Amniotic epithelial cell (primary cell): ENCODE data around the gene KANSL1.
"Not testable (repeated sequence)": the region's sequence is repeated elsewhere in the genome, so short reads cannot be mapped to it uniquely, and the experiment has no call there.

Source experiments
- DNase-seq: peaks from one replicate; pipeline ENCODE4 v3.0.0-alpha.2; 2010; ENCODE audit warnings: low read depth

KANSL1 gene

DNA sequence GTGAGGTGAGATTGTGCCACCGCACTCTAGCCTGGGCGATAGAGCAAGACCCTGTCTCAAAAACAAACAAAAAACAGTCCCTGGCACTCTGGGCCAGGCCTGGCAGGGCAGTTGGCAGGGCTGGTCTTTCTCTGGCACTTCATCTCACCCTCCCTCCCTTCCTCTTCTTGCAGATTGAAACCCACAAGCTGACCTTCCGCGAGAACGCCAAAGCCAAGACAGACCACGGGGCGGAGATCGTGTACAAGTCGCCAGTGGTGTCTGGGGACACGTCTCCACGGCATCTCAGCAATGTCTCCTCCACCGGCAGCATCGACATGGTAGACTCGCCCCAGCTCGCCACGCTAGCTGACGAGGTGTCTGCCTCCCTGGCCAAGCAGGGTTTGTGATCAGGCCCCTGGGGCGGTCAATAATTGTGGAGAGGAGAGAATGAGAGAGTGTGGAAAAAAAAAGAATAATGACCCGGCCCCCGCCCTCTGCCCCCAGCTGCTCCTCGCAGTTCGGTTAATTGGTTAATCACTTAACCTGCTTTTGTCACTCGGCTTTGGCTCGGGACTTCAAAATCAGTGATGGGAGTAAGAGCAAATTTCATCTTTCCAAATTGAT lies 169.3 kb downstream of the KANSL1 start:
- DNase-seq: no peak

DNA sequence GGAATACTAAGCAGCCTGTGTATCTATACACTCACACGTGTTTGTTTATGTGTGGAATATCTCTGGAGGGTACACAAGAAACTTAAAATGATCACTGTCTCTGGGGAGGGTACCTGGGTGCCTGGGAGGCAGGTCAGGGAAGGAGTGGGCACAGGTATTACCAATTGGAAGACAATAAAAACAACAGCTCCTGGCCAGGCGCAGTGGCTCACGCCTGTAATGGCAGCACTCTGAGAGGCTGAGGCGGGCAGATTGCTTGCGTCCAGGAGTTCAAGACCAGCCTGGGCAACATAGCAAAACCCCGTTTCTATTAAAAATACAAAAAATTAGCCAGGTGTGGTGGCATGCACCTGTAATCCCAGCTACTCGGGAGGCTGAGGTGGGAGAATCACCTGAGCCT lies 169.9 kb downstream of the KANSL1 start:
- not testable (repeated sequence) for DNase-seq

DNA sequence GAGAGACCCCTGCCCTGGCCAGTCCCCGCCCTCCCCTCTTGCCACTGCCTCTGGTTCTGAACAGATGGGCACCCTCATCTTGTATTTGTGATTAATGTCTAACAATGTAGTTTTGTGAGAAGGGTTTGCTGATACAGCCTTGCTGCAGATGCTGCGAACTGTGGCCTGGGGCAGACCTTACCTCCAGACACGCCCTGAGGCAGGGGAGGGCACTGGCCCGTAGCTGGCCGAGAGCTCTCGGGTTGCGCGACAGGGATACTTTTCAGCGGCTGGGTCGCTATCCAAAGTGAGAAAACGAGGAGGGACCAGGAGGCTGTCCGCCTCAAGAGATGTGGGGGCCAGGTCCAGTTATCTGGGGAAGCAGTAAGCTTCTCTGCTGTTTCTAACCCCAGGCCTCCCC lies 172.2 kb downstream of the KANSL1 start:
- DNase-seq: no peak

- no peak for DNase-seq
Measured at GRCh38 chr17:46020023-46020761, 173.0 kb downstream of the KANSL1 start.

DNA sequence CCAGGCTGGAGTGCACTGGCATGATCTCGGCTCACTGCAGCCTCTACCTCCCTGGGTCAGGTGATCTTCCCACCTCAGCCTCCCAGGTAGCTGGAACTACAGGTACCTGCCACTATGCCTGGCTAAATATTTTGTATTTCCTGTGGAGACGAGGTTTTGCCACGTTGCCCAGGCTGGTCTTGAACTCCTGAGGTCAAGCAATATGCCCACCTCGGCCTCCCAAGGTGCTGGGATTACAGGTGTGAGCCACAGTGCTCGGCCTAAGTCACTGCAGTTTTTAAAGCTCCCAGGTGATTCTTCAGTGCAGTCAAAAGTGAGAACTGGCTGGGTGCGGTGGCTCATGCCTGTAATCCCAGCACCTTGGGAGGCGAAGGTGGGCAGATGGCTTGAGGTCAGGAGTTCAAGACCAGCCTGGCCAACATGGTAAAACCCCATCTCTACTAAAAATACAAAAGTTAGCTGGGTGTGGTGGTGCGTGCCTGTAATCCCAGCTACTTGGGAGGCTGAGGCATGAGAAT lies 173.8 kb downstream of the KANSL1 start:
- not testable (repeated sequence) for DNase-seq

GRCh38 chr17:46013502-46014165 lies 179.6 kb downstream of the KANSL1 start:
- DNase-seq: no peak

DNA sequence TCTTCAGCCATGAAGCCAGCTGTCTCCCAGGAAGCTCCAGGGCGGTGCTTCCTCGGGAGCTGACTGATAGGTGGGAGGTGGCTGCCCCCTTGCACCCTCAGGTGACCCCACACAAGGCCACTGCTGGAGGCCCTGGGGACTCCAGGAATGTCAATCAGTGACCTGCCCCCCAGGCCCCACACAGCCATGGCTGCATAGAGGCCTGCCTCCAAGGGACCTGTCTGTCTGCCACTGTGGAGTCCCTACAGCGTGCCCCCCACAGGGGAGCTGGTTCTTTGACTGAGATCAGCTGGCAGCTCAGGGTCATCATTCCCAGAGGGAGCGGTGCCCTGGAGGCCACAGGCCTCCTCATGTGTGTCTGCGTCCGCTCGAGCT lies 180.1 kb downstream of the KANSL1 start:
- DNase-seq: no peak

GRCh38 chr17:46012506-46013079 lies 180.6 kb downstream of the KANSL1 start:
- no peak for DNase-seq

DNA sequence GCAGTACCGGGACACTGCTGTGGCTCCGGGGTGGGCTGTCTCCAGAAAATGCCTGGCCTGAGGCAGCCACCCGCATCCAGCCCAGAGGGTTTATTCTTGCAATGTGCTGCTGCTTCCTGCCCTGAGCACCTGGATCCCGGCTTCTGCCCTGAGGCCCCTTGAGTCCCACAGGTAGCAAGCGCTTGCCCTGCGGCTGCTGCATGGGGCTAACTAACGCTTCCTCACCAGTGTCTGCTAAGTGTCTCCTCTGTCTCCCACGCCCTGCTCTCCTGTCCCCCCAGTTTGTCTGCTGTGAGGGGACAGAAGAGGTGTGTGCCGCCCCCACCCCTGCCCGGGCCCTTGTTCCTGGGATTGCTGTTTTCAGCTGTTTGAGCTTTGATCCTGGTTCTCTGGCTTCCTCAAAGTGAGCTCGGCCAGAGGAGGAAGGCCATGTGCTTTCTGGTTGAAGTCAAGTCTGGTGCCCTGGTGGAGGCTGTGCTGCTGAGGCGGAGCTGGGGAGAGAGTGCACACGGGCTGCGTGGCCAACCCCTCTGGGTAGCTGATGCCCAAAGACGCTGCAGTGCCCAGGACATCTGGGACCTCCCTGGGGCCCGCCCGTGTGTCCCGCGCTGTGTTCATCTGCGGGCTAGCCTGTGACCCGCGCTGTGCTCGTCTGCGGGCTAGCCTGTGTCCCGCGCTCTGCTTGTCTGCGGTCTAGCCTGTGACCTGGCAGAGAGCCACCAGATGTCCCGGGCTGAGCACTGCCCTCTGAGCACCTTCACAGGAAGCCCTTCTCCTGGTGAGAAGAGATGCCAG lies 181.3 kb downstream of the KANSL1 start:
- DNase-seq: no peak

- no peak for DNase-seq
Measured at GRCh38 chr17:46010597-46011186, 182.5 kb downstream of the KANSL1 start.

GRCh38 chr17:46009681-46010596 lies 183.3 kb downstream of the KANSL1 start:
- DNase-seq: no peak

DNA sequence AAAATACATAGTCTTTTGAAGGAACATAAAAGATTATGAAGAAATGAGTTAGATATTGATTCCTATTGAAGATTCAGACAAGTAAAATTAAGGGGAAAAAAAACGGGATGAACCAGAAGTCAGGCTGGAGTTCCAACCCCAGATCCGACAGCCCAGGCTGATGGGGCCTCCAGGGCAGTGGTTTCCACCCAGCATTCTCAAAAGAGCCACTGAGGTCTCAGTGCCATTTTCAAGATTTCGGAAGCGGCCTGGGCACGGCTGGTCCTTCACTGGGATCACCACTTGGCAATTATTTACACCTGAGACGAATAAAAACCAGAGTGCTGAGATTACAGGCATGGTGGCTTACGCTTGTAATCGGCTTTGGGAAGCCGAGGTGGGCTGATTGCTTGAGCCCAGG lies 184.6 kb downstream of the KANSL1 start:
- DNase-seq: no peak

DNA sequence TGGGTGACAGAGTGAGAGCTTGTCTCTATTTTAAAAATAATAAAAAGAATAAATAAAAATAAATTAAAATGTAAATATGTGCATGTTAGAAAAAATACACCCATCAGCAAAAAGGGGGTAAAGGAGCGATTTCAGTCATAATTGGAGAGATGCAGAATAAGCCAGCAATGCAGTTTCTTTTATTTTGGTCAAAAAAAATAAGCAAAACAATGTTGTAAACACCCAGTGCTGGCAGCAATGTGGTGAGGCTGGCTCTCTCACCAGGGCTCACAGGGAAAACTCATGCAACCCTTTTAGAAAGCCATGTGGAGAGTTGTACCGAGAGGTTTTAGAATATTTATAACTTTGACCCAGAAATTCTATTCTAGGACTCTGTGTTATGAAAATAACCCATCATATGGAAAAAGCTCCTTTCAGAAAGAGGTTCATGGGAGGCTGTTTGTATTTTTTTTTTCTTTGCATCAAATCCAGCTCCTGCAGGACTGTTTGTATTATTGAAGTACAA lies 185.7 kb downstream of the KANSL1 start:
- DNase-seq: no peak

- not testable (repeated sequence) for DNase-seq
Measured at GRCh38 chr17:46006082-46006481, 187.1 kb downstream of the KANSL1 start.

- DNase-seq: peak; percentile 62
Measured at GRCh38 chr17:46003907-46004748, 189.1 kb downstream of the KANSL1 start.

- no peak for DNase-seq
Measured at GRCh38 chr17:46002973-46003316, 190.3 kb downstream of the KANSL1 start.

- DNase-seq: peak; percentile 43
Measured at GRCh38 chr17:46002311-46002972, 190.8 kb downstream of the KANSL1 start.

DNA sequence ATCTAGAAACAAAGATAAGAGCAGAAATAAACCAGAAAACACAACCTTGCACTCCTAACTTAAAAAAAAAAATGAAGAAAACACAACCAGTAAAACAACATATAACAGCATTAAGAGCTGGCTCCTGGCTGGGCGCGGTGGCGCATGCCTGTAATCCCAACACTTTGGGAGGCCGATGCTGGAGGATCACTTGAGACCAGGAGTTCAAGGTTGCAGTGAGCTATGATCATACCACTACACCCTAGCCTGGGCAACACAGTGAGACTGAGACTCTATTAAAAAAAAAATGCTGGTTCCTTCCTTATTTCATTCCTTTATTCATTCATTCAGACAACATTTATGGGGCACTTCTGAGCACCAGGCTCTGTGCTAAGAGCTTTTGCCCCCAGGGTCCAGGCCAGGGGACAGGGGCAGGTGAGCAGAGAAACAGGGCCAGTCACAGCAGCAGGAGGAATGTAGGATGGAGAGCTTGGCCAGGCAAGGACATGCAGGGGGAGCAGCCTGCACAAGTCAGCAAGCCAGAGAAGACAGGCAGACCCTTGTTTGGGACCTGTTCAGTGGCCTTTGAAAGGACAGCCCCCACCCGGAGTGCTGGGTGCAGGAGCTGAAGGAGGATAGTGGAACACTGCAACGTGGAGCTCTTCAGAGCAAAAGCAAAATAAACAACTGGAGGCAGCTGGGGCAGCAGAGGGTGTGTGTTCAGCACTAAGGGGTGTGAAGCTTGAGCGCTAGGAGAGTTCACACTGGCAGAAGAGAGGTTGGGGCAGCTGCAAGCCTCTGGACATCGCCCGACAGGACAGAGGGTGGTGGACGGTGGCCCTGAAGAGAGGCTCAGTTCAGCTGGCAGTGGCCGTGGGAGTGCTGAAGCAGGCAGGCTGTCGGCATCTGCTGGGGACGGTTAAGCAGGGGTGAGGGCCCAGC lies 191.6 kb downstream of the KANSL1 start:
- no peak for DNase-seq
